Measurements from ENCODE around the gene ARL16.

The ARL16 gene

DNA sequence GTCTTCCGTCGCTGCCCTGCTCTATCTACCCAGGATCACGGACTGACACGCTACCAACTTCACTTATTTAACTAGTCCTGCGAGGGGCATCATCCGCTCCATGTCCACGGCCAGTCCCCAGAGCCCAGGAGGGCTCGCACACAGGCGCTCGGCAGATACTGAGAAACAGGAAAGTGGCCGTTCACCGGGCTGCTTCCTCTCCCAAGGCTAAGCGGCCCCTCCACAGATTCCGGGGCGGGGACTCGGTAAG lies 17.6 kb downstream of the ARL16 start:
- DNase-seq = no peak

DNA sequence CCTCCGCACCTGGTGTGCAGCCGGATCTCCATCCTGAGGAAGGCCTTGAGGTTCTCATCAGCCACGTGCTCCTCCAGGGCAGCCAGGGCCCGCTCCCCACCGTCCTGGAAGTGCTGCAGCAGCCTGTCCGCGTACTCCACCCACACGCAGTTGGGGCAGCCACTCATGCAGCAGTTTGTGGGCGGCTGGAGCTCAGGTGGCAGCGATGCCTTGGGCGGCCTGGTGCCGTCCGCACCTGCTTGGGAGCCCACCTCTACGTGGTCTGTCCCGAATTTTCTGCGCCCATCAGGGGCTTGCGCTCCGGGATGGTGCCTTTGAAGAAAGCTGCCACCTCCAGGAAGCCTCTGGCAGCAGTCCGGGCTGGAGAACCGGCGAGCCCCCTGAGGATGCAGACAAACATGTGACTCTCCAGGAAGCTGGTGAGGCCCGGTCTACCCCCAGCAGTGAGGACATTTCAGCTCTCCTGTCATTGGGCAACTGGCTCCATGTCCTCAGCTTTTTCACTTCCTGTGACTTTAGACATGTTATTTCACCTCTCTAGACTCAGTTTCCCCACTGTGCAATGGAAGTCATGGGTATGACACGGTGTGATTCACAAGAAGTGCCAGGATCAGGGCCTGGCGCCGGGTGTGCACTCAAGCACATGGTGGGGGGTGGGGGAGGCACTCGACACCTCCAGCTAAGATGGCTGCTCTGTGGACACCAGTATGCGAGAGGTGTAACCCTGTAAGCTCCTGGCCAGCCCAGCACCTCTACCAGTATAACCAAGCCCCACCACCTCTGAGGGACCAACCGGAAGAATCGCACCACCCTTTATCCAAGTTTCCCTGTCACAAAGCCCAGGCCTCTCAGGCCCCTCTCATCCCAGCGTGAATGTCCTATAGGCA lies 18.1 kb downstream of the ARL16 start:
- DNase-seq = no peak

DNA sequence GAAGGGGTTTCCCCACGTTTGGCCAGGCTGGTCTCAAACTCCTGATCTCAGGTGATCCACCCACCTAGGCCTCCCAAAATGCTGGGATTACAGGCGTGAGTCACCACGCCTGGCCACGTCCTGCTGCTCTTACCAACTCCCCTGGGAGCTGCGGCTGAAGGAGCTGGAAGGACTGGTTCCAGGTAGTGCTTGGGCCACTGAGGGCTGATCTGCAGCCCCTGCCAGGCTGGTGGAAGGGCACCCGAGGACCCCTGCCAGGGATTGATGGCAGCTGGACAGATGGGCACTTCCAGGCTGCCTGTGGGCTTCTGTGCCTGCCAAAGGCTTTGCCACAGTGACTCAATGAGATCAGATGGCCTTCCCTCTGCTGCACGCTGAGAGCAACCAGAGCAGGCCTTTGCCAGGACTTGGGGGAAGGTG lies 19.5 kb downstream of the ARL16 start:
- no peak for DNase-seq

DNA sequence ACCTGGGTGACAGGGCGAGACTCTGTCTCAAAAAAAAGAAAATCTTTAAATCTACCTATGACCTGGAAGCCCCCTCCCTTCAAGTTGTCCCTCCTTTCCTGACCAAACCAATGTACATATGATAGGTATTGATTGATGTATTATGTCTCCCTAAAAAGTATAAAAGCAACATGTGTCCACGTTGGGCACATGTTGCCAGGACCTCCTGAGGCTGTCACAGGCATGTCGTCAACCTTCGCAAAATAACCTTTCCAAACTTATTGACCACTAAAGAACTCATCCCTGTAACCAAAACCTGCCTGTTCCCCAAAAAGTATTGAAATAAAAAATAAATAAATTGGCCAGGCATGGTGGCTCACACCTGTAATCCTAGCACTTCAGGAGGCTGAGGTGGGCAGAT lies 21.6 kb downstream of the ARL16 start:
- no peak for DNase-seq

DNA sequence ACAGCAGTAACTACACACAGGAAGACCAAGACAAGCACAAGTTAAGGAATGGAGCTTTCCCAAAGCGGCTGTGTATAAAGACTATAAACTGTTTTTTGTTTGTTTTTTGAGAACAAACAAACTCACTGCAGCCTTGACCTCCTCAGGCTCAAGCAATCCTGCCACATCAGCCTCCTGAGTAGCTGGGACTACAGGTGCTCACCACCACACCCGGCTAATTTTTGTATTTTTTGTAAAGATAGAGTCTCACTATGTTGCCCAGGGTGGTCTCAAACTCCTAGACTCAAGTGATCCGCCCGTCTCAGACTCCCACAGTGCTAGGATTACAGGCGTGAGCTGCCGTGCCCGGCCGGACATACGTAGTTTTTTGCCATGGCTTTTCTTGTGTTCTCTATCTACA lies 23.2 kb downstream of the ARL16 start:
- no peak for DNase-seq

DNA sequence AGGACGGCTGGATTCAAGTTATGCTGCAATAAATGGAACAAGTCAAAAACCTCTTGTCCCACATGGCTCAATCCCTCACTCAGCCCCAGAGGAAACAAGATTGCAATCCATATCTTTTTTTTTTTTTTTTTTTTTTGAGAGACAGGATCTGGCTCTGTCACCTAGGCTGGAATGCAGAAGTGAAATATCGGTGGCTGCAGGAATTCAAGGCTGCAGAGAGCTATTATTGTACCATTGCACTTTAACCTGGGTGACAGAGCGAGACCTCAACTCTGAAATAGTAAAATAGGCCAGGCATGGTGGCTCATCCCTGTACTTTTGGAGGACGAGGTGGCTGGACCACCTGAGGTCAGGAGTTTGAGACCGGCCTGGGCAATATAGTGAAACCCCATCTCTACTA lies 24.6 kb downstream of the ARL16 start:
- DNase-seq = no peak

DNA sequence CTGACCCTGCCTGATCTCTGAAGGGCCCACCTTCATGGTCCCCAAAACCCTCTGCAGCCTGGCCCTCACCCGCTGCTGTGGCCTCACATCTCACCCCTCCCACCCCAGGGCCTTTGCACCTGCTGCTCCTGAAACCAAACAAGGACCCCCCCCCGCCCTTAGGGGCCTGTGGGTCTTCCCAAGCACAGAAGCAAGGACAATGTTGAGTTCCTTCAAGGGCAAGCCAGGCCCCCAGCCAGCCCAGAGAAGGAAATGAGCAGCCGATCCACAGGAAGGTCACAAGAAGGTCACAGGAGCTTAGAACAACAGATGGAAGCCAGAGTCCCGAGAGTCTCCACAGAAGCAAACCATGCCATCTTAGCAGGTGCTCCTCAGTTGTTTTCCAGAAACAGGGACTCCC lies 26.8 kb downstream of the ARL16 start:
- no peak for DNase-seq

DNA sequence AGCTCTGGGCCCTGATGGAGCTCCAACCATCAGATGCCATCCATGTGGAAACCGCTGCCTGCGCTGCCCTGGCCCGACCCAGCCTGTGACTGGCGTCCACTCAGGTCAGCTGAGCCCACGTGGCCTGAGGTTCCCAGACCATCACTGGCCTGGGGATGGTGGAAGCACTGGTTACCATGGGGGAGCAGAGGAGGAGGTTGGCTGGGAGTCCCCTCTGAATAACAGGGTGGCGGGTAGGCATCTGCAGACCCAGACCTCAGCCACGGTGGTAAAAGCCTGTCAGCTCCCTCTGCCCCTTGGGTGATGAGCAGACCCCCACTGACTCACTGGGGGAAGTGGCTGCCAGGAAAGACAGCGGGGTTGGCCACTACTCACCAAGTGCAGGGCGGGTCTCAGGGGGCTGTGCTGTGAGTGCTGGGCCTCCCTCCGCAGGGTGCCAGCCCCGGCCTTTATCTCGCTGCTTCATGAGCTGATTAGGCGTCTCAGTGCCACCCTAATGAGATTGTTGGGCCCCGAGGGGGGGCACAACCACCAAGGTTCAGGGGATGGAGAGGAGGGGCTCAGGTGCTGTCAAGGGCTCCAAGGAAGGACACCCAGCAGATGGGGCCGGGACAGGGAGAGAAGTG lies 27.4 kb downstream of the ARL16 start, which contains the start of gene PDE6G:
Gene PDE6G, minus strand, starts transcription at position 425 of the 626 bp plus-strand sequence. CDS start 3,237 bp downstream, outside the sequence.
- DNase-seq = no peak

DNA sequence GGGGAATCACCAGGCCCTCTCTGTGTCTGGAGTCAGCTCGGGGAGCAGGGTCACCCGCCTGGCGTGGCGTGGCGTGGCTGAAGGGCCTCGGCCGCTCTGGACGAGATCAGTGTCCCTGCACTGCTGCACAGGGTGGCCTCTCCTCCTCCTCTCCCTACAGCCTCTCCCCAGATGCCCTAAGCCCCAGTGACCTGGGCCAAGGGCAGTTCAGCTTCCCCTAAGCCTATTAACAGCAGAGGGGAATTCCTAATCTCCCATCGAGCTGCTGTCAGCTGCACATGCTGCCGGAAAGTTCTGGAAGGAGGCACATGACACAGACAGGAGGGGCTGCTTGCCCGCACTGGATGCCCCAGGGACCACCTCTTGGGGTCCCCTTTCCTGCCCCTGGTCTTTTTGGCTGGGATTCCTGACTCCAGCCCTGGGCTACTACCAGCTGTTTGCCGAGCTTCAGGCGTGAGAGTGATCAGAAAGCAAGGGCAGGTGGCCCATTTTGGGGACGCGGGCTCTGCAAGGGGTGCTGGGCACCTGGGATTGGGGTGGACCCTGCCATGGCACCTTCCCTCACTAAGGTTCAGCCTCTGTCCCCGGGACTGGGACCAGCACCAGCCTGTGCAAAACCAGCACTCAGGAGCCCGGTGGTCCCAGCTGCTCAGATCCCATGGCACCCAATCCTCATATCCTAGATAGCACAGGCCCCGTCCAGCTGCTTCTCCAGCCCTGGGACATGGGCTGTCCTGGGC lies 28.0 kb downstream of the ARL16 start:
- DNase-seq = no peak

DNA sequence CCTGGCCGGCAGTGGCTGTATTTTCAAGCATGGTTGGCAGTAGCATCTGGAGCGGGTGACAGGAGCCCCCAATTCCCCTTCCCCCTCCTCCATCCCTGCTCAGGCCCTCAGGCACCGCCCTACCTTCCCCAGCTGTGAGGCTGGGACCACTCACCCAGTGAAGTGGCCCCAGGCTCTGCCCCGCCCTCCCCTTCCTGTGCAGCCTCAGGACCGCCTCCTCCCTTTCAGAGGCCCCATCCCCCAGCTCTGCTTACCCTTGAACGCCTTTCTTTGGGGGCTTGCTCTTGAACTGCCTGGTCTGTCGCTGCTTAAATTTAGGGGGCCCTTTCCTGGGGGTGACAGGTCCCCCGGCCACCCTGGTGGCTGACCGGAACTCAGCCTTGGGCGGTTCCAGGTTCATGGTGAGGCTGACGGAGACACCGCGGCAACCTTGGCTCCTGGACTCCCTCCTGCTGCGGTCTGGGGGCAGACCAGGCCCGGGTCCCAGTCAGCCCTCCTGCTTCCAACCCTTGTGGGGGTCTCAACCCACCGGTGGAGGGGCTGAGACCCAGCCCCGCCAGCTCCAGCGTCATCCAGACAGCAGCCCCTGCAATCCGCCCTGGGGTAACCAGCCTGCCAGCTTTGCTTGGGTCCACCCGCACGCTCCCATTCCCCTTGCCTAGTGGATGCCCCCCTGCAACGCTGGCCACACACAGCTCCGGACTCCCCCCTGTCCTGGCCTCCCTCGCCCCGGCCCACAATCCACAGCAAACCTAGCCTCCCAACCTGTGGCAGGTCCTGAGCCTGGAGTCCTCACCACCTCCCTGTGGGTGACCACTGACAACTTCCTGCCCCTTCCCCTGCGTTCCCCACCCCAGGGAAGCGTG lies 30.5 kb downstream of the ARL16 start:
- DNase-seq = no peak

DNA sequence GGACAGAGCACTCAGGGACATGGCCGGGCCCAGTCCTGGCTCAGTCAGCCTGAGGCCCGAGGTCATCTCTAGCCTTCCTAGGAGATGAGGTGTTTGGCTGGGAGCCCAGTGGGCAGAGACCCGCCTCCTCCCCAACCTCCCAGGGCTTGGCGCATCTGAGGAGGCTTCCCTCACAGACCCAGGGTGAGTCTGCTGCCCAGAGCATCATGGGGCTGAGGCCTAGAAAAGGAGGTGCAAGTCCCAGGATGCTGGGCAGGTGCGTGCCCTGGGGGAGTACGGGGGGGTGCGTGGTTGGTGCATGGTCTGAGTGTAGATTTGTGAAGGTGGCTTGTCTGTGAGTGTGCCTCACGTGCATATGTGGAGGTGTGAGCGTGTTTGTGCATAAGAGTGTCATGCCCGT lies 31.9 kb downstream of the ARL16 start:
- no peak for DNase-seq

DNA sequence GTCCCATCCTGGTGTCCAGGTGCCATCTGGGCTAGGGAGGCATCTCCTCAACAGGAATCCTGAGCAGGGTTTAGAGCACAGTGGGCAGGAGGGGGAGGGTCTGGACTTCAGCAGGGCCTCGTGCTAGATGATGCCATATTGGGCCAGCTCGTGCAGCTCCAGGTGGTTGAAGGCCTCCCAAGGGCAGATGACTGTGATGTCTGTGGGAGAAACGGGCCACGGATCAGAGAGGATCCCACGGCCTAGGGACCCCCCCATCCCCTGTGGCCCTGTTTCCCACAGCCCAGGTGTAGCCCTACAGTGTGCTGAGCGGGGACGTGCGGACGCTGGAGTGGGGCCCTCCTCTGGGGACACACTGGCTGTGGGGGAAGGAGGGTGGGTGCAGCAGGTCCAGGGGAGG lies 32.6 kb downstream of the ARL16 start:
- DNase-seq = no peak

DNA sequence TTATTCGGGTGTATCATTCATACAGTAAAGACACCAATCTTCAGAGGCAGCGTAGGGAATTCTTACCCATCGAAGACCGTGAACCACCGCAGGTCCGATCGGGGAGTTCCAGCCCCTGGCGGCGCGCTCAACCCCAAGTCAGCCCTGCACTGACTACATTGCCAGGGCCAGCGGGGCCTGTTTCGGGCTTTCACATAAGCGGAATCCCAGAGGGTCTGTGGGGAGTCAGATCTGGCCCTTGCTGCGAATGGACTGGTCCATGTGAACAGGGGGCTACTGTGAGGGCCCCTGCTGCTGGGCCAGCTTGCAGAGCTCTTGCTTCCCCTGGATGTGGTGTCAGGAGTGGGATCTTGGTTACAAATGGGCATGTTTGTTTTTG lies 34.9 kb downstream of the ARL16 start:
- no peak for DNase-seq

DNA sequence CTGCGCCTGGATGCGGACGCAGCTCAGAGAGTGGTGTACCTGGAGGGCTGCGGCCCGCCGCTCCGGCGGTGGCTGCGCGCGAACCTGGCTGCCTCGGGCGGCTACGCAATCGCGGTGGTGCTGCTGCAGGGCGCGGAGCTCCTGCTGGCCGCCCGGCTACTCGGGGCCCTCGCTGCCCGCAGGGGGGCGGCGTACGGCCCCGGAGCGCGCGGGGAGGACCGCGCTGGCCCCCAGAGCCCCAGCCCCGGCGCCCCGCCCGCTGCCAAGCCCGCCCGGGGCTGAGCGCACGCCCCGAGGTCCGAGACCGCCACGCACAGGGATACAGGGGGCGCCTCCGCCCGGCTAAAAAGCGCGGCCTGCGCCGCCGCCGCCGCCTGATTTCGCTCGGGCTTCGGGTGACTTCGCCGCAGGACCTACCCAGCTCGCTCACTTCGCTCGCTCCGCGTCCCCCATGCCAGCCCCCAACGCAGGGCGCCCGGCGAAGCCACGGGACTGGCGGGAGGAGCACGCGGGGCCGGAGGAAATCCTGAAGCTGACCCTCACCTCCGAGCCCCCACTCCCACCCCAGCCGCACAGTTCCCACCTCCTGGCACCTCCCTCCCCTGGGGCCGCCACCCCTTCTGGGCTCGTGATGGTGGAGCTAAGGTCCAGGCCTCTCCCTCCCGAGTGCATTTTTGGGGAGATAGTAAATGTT lies 35.4 kb downstream of the ARL16 start:
- DNase-seq = no peak

DNA sequence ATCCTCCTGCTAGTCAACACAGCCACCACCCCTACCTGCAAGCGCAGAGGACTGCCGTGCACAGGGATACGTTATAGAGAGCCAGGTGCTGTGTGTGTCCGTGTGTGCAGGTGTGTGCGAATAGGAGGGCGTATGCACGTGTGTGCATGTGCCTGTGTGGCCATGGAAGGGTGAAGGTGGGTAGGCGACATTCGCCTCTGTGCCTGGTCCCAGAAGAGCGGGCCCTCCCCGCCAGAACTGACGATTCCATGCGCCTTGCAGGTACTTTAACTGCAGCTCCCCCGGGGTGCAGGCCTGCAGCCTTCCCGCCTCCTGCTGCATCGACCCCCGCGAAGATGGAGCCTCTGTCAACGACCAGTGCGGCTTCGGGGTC lies 36.0 kb downstream of the ARL16 start:
- no peak for DNase-seq

DNA sequence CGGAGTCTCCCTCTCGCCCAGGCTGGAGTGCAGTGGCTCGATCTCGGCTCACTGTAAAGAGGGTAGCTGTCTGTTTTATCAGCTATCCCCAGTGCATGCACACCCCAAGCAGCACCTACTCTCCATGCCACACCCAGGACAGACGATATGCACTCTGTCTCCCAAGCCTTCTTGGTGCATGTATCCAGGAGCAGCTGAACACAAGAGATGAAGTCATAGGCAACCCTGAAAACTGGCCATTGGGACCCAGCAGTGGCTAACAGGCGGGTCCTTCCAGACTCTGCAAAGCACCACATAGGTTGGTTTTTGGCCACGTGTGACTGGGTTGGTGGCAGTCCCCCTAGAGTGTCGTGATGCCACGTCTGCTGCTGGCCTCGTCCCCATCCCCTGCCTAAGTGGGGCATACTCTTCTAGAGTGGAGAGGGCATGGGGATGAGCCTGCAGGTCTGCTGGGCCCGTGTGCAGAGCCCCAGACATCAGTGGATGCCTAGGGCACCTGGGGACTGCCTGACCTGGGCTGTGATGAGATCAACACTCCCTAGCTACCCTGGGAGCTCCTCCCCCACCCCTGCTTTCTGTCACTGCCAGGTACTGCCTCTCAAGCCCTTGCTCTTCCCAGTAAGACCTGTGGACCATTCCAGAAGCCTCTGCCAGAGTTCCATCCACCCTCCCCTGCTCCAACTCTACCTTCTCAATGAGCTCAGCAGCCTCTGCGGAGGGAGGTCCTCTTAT lies 36.6 kb downstream of the ARL16 start:
- no peak for DNase-seq

DNA sequence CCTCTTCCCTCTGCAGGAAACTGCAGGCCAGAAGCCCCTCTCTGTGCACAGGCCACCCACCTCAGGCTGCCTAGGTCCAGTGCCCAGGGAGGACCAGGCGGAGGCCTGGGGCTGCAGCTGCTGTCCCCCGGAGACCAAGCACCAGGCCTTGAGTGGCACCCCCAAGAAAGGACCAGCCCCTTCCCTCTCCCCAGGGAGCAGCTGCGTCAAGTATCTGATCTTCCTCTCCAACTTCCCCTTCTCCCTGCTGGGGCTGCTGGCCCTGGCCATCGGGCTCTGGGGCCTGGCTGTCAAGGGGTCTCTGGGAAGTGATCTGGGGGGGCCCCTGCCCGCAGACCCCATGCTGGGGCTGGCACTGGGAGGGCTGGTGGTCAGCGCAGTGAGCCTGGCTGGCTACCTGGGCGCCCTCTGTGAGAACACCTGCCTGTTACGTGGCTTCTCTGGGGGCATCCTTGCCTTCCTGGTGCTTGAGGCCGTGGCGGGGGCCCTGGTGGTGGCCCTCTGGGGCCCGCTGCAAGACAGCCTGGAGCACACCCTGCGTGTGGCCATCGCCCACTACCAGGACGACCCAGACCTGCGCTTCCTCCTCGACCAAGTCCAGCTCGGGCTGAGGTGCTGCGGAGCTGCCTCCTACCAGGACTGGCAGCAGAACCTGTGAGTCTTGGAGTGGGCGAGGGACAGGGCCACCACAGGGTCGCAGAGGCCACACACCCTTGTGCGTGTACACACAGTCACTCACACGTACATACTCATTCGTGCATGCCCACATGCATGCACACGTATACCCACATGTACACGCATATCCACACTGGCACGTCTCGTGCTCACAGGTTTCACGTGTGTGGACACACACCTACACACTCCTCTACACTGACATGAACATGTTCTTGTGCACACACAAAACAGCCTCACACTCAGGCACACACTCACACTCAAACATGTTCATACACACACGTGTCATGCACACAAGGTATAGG lies 38.3 kb downstream of the ARL16 start:
- DNase-seq = no peak

DNA sequence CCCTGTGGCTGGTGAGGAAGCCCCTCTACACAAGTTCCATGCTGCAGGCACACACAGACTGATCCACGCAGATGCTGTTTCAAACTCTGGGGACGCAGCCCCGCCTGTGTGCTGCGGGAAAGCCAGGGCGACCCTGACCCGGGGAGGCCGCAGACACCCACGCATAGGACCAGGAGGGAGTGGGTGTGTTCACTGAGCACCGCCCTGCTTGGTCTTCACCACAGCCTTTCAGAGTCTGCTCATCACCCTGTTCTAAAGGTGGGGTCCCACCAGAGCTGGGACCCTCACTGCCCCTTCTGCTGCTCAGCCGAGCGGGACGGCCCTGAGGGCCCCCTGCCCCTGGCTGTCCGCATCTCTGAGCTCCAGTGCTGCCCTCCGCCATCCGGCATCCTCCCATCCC lies 39.1 kb downstream of the ARL16 start:
- no peak for DNase-seq

DNA sequence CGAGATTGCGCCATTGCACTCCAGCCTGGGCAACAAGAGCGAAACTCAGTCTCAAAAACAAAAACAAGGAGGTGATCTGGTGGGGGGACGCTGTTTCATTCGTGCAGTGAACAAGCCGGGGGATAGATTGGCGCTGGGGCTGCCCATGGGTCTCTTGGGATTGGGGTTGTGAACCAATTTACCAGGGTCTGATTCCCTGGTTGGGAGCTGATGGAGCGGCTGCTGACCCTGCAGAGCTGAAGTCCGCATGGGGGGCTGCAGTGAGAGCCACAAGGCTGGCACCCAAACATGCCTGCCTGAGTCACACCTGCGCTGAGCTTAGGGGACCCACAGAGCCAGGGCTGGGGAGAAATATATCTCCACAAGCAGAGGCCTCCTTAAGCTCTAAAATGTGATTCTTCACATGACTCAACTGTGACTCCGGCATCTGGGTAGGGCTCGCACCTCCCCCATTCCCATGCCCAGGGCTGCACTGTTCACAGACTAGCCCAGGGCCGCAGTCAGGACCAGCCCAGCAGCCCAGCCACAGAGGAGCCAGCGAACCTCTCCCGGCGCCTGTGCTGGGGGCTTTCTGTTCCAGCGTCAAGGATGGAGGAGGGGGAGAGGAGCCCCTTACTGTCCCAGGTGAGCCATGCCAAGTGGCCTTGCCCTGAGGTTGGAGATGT lies 41.6 kb downstream of the ARL16 start:
- no peak for DNase-seq

DNA sequence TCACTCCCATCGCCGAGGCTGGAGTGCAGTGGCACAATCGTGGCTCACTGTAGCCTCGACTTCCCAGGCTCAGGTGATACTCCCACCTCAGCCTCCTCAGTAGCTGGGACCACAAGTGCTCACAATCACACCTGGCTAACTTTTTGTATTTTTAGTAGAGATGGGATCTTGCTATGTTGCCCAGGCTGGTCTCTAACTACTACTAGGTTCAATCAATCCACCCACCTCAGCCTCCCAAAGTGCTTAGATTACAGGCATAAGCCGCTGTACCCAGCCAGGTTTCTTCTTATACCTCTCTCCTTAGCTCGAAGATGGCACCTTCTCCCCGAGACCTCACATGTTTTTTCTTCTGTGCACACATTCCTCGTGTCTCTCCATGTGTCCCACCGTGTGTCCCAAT lies 43.6 kb downstream of the ARL16 start:
- DNase-seq = no peak
